Fibroblast of lung (primary cell): ENCODE results near the gene AFF2. TPM values are rescaled to one million over a fixed set of nuclear protein-coding genes. Genes with fewer than 3 reads are reported as not detected.
A peak's percentile ranks its signal among the peaks of the same experiment; 100 is the strongest.

Source experiments
- DNase-seq, 2 donors: peaks; one replicate each; pipeline versions ENCODE4 v3.0.0 to v3.0.0-alpha.2; 2010; ENCODE audit warnings: low read depth in 2 of 2
- H2AFZ ChIP-seq: 2 replicates; pipeline ENCODE4 v1.5.1; 2012; ENCODE audit warnings: low read length, control low read depth, inconsistent platforms
- H3K27ac ChIP-seq: 2 replicates; pipeline ENCODE4 v1.5.1; 2011; ENCODE audit warnings: low read length, control low read depth; ENCODE audit not compliant: insufficient read depth
- H3K27me3 ChIP-seq: 2 replicates; pipeline ENCODE4 v1.5.1; 2011; ENCODE audit warnings: mild to moderate bottlenecking, low read length; ENCODE audit not compliant: control insufficient read depth, insufficient read depth
- H3K36me3 ChIP-seq: 2 replicates; pipeline ENCODE4 v1.5.1; 2011; ENCODE audit warnings: low read length; ENCODE audit not compliant: control insufficient read depth, insufficient read depth
- H3K4me1 ChIP-seq: 2 replicates; pipeline ENCODE4 v1.5.1; 2011; ENCODE audit warnings: low read length; ENCODE audit not compliant: control insufficient read depth, insufficient read depth; ENCODE audit errors: extremely low read depth
- H3K4me2 ChIP-seq: 2 replicates; pipeline ENCODE4 v1.5.1; 2011; ENCODE audit warnings: low read length, control low read depth; ENCODE audit not compliant: insufficient read depth; ENCODE audit errors: extremely low read depth
- H3K4me3 ChIP-seq, 4 experiments: fragments of 200-600 bp in 1 of 4; sonication (generic) in 1 of 4; replicated peaks in 1 of 4; 2 replicates each; pipeline ENCODE4 v1.5.1; 2011 to 2016; ENCODE audit warnings: low read length in 4 of 4, low read depth in 3 of 4, mild to moderate bottlenecking in 3 of 4, control low read depth in 2 of 4, inconsistent platforms in 1 of 4, mixed read lengths in 1 of 4; ENCODE audit not compliant: insufficient read depth in 1 of 4; ENCODE audit errors: control extremely low read depth in 1 of 4
- H3K79me2 ChIP-seq: 2 replicates; pipeline ENCODE4 v1.5.1; 2012; ENCODE audit warnings: mild to moderate bottlenecking, low read length, inconsistent platforms; ENCODE audit not compliant: control insufficient read depth, insufficient read depth
- H3K9ac ChIP-seq: 2 replicates; pipeline ENCODE4 v1.5.1; 2011; ENCODE audit warnings: mild to moderate bottlenecking, low read length, control low read depth; ENCODE audit not compliant: insufficient read depth
- H3K9me3 ChIP-seq: 2 replicates; pipeline ENCODE4 v1.5.1; 2012; ENCODE audit warnings: low read depth, low read length; ENCODE audit not compliant: control insufficient read depth, insufficient read depth
- H4K20me1 ChIP-seq: 2 replicates; pipeline ENCODE4 v1.5.1; 2011; ENCODE audit warnings: low read length; ENCODE audit not compliant: control insufficient read depth, insufficient read depth; ENCODE audit errors: extremely low read depth
- EZH2 ChIP-seq: IDR thresholded peaks from 2 replicates; pipeline ENCODE4 v1.5.1; 2012; ENCODE audit warnings: low read length, control low read depth, mild to moderate bottlenecking; ENCODE audit errors: missing control alignments
- polyA plus RNA-seq, 2 donors: library from polyadenylated mRNA; depleted of rRNA in 1 of 2; stranded (reverse) in 1 of 2; unstranded in 1 of 2; fragments of >200 nt; gene quantifications; 2 replicates each; pipeline ENCODE4 v1.2.1, GENCODE V29; 2011 to 2012; ENCODE audit warnings: missing spikeins in 1 of 2
- total RNA-seq: library from RNA; depleted of rRNA; stranded (reverse); fragments of >200 nt; gene quantifications from 2 replicates; pipeline ENCODE4 v1.2.1, GENCODE V29; 2014
- TF ChIP-seq, protein P1 (sequence below), 2 donors: IDR thresholded peaks in 1 of 2; conservative IDR thresholded peaks in 1 of 2; 1 replicate in 1 of 2; 2 replicates in 1 of 2; pipeline ENCODE4 v1.5.1; 2011 to 2012; ENCODE audit warnings: low read length in 2 of 2, control low read depth in 1 of 2, inconsistent platforms in 1 of 2, low read depth in 1 of 2, mild to moderate bottlenecking in 1 of 2

The AFF2 gene
- total and polyA plus RNA-seq, 2 donors (not counting 1 experiment from before 2014, with no cell fraction given), result under 0.01 to 0.05 TPM

- Histone ChIP-seq H2AFZ (no peak overlapping the region), H3K9ac (no peak overlapping the region), H3K4me3 (no peak overlapping the region), H3K4me2 (no peak overlapping the region), H4K20me1 (no peaks in the 10 kb centered on the region), H3K79me2 (no peaks in the 10 kb centered on the region), H3K36me3 (no peaks in the 10 kb centered on the region), H3K9me3 (no peaks in the 10 kb centered on the region), H3K4me1 (no peaks in the 10 kb centered on the region), H3K27ac (no peak overlapping the region), H3K27me3 (no peaks in the 10 kb centered on the region)
- no peak for TF ChIP-seq EZH2
- TF ChIP-seq, protein P1, sequence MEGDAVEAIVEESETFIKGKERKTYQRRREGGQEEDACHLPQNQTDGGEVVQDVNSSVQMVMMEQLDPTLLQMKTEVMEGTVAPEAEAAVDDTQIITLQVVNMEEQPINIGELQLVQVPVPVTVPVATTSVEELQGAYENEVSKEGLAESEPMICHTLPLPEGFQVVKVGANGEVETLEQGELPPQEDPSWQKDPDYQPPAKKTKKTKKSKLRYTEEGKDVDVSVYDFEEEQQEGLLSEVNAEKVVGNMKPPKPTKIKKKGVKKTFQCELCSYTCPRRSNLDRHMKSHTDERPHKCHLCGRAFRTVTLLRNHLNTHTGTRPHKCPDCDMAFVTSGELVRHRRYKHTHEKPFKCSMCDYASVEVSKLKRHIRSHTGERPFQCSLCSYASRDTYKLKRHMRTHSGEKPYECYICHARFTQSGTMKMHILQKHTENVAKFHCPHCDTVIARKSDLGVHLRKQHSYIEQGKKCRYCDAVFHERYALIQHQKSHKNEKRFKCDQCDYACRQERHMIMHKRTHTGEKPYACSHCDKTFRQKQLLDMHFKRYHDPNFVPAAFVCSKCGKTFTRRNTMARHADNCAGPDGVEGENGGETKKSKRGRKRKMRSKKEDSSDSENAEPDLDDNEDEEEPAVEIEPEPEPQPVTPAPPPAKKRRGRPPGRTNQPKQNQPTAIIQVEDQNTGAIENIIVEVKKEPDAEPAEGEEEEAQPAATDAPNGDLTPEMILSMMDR (conservative IDR thresholded peaks at IDR 0.05 in 1 of 2, IDR thresholded peaks at IDR 0.05 in 1 of 2; ENCODE audit: low read depth in 1 of 2, low read length in 2 of 2), result no peak
- DNase-seq, result no peak
Observed at GRCh38 chrX:148542481-148543255, 42.3 kb downstream of the AFF2 start.

GRCh38 chrX:148552775-148553174 is 52.4 kb downstream of the AFF2 start:
- no peak overlapping the region for H3K4me2 ChIP-seq
- DNase-seq, result no peak
- H3K27ac ChIP-seq, result no peak overlapping the region
- no peaks in the 10 kb centered on the region for H3K4me1 ChIP-seq
- H3K4me3 ChIP-seq, result no peak overlapping the region
- no peak overlapping the region for H3K9ac ChIP-seq
- H4K20me1 ChIP-seq, result no peaks in the 10 kb centered on the region
- no peaks in the 10 kb centered on the region for H3K27me3 ChIP-seq
- TF ChIP-seq, protein P1 (conservative IDR thresholded peaks at IDR 0.05 in 1 of 2, IDR thresholded peaks at IDR 0.05 in 1 of 2; ENCODE audit: low read depth in 1 of 2, low read length in 2 of 2), result peak in 1 of 2 donors; percentile 25
- no peak for TF ChIP-seq EZH2
- no peak overlapping the region for H2AFZ ChIP-seq
- no peaks in the 10 kb centered on the region for H3K9me3 ChIP-seq
- no peaks in the 10 kb centered on the region for H3K79me2 ChIP-seq
- no peaks in the 10 kb centered on the region for H3K36me3 ChIP-seq

GRCh38 chrX:148555101-148555500 is 54.7 kb downstream of the AFF2 start:
- H3K4me1 ChIP-seq, result no peaks in the 10 kb centered on the region
- H3K27me3 ChIP-seq, result no peaks in the 10 kb centered on the region
- H3K79me2 ChIP-seq, result no peaks in the 10 kb centered on the region
- H2AFZ ChIP-seq, result no peak overlapping the region
- no peak for TF ChIP-seq EZH2
- TF ChIP-seq, protein P1 (conservative IDR thresholded peaks at IDR 0.05 in 1 of 2, IDR thresholded peaks at IDR 0.05 in 1 of 2; ENCODE audit: low read depth in 1 of 2, low read length in 2 of 2), result no peak
- no peak overlapping the region for H3K27ac ChIP-seq
- H3K9ac ChIP-seq, result no peak overlapping the region
- H3K36me3 ChIP-seq, result no peaks in the 10 kb centered on the region
- no peak overlapping the region for H3K4me3 ChIP-seq
- no peaks in the 10 kb centered on the region for H3K9me3 ChIP-seq
- H3K4me2 ChIP-seq, result no peak overlapping the region
- H4K20me1 ChIP-seq, result no peaks in the 10 kb centered on the region
- no peak for DNase-seq
